Effector memory CD8-positive, alpha-beta T cell (primary cell): Measurements from ENCODE around the gene MRFAP1.

Experiments used
- ATAC-seq: fragments of 150-1000 bp; cut with Tn5 transposase; replicated peaks from 2 replicates; pipeline ENCODE4 v1.10.0; 2021; ENCODE audit warnings: mild to moderate bottlenecking, moderate library complexity
- DNase-seq, 3 experiments: peaks; one replicate each; pipeline ENCODE4 v3.0.0; 2021
- H3K27ac Mint-ChIP-seq, 2 donors: one replicate each; pipeline ENCODE4 v1.8.0; 2022; ENCODE audit warnings: mild to moderate bottlenecking in 2 of 2, mixed read lengths in 2 of 2, moderate library complexity in 2 of 2
- H3K27me3 Mint-ChIP-seq, 2 donors: one replicate each; pipeline ENCODE4 v1.8.0; 2022; ENCODE audit warnings: mixed read lengths in 2 of 2
- H3K36me3 Mint-ChIP-seq: one replicate; pipeline ENCODE4 v1.8.0; 2022; ENCODE audit warnings: mild to moderate bottlenecking, moderate library complexity, mixed read lengths; ENCODE audit not compliant: insufficient read depth
- H3K4me1 Mint-ChIP-seq, 2 donors: one replicate each; pipeline ENCODE4 v1.8.0; 2022; ENCODE audit warnings: low read depth in 2 of 2, mixed read lengths in 2 of 2
- H3K4me3 Mint-ChIP-seq, 2 donors: one replicate each; pipeline ENCODE4 v1.8.0; 2022; ENCODE audit warnings: mild to moderate bottlenecking in 2 of 2, mixed read lengths in 2 of 2, moderate library complexity in 2 of 2
- H3K9me3 Mint-ChIP-seq, 2 donors: one replicate each; pipeline ENCODE4 v1.8.0; 2022; ENCODE audit warnings: mixed read lengths in 2 of 2

The MRFAP1 gene

GRCh38 chr4:6688879-6689505 is 48.5 kb downstream of the MRFAP1 start:
- ATAC-seq: peak; percentile 79
- Mint-ChIP-seq H3K27me3 (no peaks in the 10 kb centered on the region), H3K36me3 (peaks cover 31% of the 10 kb centered on the region), H3K9me3 (no peaks in the 10 kb centered on the region), H3K27ac (peak overlapping the region; percentile 97 to 100), H3K4me3 (peak overlapping the region; percentile 97), H3K4me1 (peaks cover 66 to 74% of the 10 kb centered on the region in 2 donors)
- peak; percentile 67 to 68 (median 68) for DNase-seq

GRCh38 chr4:6689506-6689960 is 49.0 kb downstream of the MRFAP1 start:
- H3K4me1 Mint-ChIP-seq: peaks cover 68 to 77% of the 10 kb centered on the region in 2 donors
- H3K9me3 Mint-ChIP-seq: no peaks in the 10 kb centered on the region
- no peak for ATAC-seq
- no peaks in the 10 kb centered on the region for H3K27me3 Mint-ChIP-seq
- peak overlapping the region; percentile 97 to 100 for H3K27ac Mint-ChIP-seq
- H3K36me3 Mint-ChIP-seq: peaks cover 30% of the 10 kb centered on the region
- peak overlapping the region; percentile 97 for H3K4me3 Mint-ChIP-seq
- no peak for DNase-seq
